Panc1 (cell line): Measurements from ENCODE around the gene COL28A1. TPM values are rescaled to one million over a fixed set of nuclear protein-coding genes. Genes with fewer than 3 reads are reported as not detected.

Source experiments
- ATAC-seq: fragments of 200-7000 bp; cut with Tn5 transposase; 2 replicates; pipeline ENCODE4 v1.9.1; 2020; ENCODE audit warnings: mild to moderate bottlenecking, moderate library complexity
- BruUV-seq: library from RNA; stranded (reverse); fragments of 400-500 nt; replicated peaks from 2 replicates; lab custom pipeline; 2021; lab: Mats Ljungman, UMichigan
- CTCF ChIA-PET: fragments of 300-600 bp; sonication (Branson Sonifier 250); formaldehyde crosslinking; loops from one replicate; lab custom pipeline; 2022; ENCODE audit warnings: antibody characterized with exemption; lab: Charles Lee
- POLR2A ChIA-PET: fragments of 300-600 bp; sonication (Branson Sonifier 250); formaldehyde crosslinking; loops from one replicate; lab custom pipeline; 2022; ENCODE audit warnings: antibody characterized with exemption; lab: Charles Lee
- DNase-seq: peaks from one replicate; pipeline ENCODE4 v3.0.0-alpha.2; 2010; ENCODE audit warnings: low read depth, low spot score
- H3K27ac ChIP-seq: 2 replicates; pipeline ENCODE4 v1.5.1; 2011; ENCODE audit warnings: mild to moderate bottlenecking, low read length, inconsistent platforms
- H3K27me3 ChIP-seq: fragments of 200-500 bp; sonication (Bioruptor generic); 2 replicates; pipeline ENCODE4 v1.6.0; 2014; ENCODE audit warnings: low read length, inconsistent platforms; ENCODE audit not compliant: control insufficient read depth, insufficient read depth
- H3K36me3 ChIP-seq: fragments of 200-500 bp; sonication (Bioruptor generic); 2 replicates; pipeline ENCODE4 v1.5.1; 2014; ENCODE audit warnings: inconsistent platforms, mild to moderate bottlenecking, low read length, moderate library complexity; ENCODE audit not compliant: control insufficient read depth, insufficient read depth
- H3K4me1 ChIP-seq: 2 replicates; pipeline ENCODE4 v1.5.1; 2011; ENCODE audit warnings: inconsistent platforms, mild to moderate bottlenecking, low read length, moderate library complexity; ENCODE audit not compliant: control insufficient read depth, insufficient read depth
- H3K4me3 ChIP-seq, 2 experiments: 2 replicates each; pipeline ENCODE4 v1.5.1; 2011 to 2012; ENCODE audit warnings: low read depth in 2 of 2, low read length in 2 of 2, mild to moderate bottlenecking in 2 of 2, inconsistent platforms in 1 of 2, moderate library complexity in 1 of 2
- H3K9me3 ChIP-seq: fragments of 200-500 bp; sonication (Bioruptor generic); 2 replicates; pipeline ENCODE4 v1.5.1; 2014; ENCODE audit warnings: low read depth, mild to moderate bottlenecking, inconsistent platforms, low read length, moderate library complexity; ENCODE audit not compliant: control insufficient read depth, insufficient read depth
- POLR2AphosphoS5 ChIP-seq: IDR thresholded peaks from 2 replicates; pipeline ENCODE4 v1.6.1; 2012; ENCODE audit warnings: mild to moderate bottlenecking, low read depth, low read length, moderate library complexity
- SIN3A ChIP-seq: IDR thresholded peaks from 2 replicates; pipeline ENCODE4 v1.6.1; 2012; ENCODE audit warnings: low read depth, mild to moderate bottlenecking, low read length, moderate library complexity, borderline replicate concordance; ENCODE audit not compliant: insufficient read depth
- TCF7L2 ChIP-seq: IDR thresholded peaks from 2 replicates; pipeline ENCODE4 v1.6.1; 2011; ENCODE audit warnings: mild to moderate bottlenecking, low read depth, low read length, inconsistent platforms
- in situ Hi-C: cut with HindIII; loops from 2 replicates; pipeline ENCODE4 v1.10.0; 2016; ENCODE audit warnings: low sequenced_read_pairs, low pct_unique_long_range_greater_than_20kb
- intact Hi-C: fragments of 100-400 bp; cut with micrococcal nuclease; formaldehyde crosslinking; loops from one replicate; pipeline ENCODE4 v1.10.0; 2022; ENCODE audit not compliant: unreplicated experiment
- total RNA-seq: library from RNA; stranded (reverse); gene quantifications from one replicate; pipeline ENCODE4 v1.2.1, GENCODE V29; 2021; ENCODE audit not compliant: unreplicated experiment
- TF ChIP-seq, protein P1 (sequence below): fragments of 450-650 bp; IDR thresholded peaks from 2 replicates; pipeline ENCODE4 v1.5.1; 2017; ENCODE audit warnings: mild to moderate bottlenecking
- TF ChIP-seq, protein P2 (sequence below), 2 experiments: IDR thresholded peaks; 2 replicates each; pipeline ENCODE4 v1.6.1; 2011 to 2012; ENCODE audit warnings: low read depth in 2 of 2, control low read depth in 1 of 2, low read length in 1 of 2, mild to moderate bottlenecking in 1 of 2, moderate library complexity in 1 of 2; ENCODE audit not compliant: insufficient read depth in 1 of 2

The COL28A1 gene
- total RNA-seq, 1 experiment from 2014 or later: not detected

DNA sequence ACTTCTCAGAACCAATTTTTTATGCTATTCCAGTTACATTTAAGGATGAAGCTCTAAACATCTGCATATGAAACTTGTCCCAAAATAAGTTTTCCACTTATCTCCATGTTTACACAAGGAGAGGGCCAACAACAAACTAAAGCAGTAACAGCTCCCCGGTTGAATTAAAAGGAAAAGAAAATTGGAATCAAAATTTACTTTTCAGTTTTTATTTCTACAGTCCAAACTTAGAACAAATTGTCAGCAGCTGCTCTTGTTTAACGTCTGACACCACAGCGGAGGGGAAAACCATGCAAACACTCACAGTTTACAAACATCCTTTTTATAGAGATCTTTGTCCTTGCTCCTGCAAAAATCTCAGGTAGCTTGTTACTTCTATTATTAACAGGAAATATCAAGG, 101.3 kb downstream of the COL28A1 start:
- intact Hi-C loops: no loop called here

DNA sequence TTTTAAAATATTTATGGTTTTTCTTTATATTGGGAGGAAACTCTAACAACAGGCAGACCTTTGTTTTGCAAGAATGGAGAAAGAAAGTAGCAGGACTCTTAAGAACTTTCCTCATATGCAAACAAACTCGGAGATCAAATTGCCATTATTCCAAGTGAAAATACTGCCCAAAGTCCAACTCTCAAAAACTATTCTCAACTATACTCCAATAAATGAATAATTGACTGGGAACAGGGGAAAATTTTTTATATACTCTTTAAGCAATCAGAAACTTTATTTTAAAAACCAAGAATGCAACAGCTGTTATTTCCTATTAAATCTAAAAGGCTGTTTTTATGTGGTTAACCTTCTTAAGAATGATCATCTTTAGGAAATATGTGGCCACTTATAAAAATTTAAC, 101.9 kb downstream of the COL28A1 start:
- no peak for ATAC-seq
- no peak overlapping the region for H3K27ac ChIP-seq
- intact Hi-C loops: no loop called here
- H3K9me3 ChIP-seq: no peaks in the 10 kb centered on the region
- in situ Hi-C loops: no loop called here
- no peak overlapping the region for H3K4me3 ChIP-seq
- H3K36me3 ChIP-seq: no peaks in the 10 kb centered on the region
- DNase-seq: no peak
- H3K4me1 ChIP-seq: no peaks in the 10 kb centered on the region
- peaks cover 4% of the 10 kb centered on the region; the same call in 1 of the 2 replicates for H3K27me3 ChIP-seq
- TF ChIP-seq, protein P1, sequence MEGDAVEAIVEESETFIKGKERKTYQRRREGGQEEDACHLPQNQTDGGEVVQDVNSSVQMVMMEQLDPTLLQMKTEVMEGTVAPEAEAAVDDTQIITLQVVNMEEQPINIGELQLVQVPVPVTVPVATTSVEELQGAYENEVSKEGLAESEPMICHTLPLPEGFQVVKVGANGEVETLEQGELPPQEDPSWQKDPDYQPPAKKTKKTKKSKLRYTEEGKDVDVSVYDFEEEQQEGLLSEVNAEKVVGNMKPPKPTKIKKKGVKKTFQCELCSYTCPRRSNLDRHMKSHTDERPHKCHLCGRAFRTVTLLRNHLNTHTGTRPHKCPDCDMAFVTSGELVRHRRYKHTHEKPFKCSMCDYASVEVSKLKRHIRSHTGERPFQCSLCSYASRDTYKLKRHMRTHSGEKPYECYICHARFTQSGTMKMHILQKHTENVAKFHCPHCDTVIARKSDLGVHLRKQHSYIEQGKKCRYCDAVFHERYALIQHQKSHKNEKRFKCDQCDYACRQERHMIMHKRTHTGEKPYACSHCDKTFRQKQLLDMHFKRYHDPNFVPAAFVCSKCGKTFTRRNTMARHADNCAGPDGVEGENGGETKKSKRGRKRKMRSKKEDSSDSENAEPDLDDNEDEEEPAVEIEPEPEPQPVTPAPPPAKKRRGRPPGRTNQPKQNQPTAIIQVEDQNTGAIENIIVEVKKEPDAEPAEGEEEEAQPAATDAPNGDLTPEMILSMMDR: no peak
- TF ChIP-seq TCF7L2 (no peak), POLR2AphosphoS5 (no peak), SIN3A (no peak)
- TF ChIP-seq, protein P2, sequence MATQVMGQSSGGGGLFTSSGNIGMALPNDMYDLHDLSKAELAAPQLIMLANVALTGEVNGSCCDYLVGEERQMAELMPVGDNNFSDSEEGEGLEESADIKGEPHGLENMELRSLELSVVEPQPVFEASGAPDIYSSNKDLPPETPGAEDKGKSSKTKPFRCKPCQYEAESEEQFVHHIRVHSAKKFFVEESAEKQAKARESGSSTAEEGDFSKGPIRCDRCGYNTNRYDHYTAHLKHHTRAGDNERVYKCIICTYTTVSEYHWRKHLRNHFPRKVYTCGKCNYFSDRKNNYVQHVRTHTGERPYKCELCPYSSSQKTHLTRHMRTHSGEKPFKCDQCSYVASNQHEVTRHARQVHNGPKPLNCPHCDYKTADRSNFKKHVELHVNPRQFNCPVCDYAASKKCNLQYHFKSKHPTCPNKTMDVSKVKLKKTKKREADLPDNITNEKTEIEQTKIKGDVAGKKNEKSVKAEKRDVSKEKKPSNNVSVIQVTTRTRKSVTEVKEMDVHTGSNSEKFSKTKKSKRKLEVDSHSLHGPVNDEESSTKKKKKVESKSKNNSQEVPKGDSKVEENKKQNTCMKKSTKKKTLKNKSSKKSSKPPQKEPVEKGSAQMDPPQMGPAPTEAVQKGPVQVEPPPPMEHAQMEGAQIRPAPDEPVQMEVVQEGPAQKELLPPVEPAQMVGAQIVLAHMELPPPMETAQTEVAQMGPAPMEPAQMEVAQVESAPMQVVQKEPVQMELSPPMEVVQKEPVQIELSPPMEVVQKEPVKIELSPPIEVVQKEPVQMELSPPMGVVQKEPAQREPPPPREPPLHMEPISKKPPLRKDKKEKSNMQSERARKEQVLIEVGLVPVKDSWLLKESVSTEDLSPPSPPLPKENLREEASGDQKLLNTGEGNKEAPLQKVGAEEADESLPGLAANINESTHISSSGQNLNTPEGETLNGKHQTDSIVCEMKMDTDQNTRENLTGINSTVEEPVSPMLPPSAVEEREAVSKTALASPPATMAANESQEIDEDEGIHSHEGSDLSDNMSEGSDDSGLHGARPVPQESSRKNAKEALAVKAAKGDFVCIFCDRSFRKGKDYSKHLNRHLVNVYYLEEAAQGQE (IDR thresholded peaks at IDR 0.05; ENCODE audit: insufficient read depth in 1 of 2, low read depth in 2 of 2, low read length in 1 of 2): no peak
- ChIA-PET POLR2A (no interaction called here), CTCF (no interaction called here)
- no TSS peak for BruUV-seq

More for the DNA sequence above, 101.3 kb downstream of the COL28A1 start:
- Histone ChIP-seq H3K4me1 (no peaks in the 10 kb centered on the region), H3K9me3 (no peaks in the 10 kb centered on the region), H3K36me3 (no peaks in the 10 kb centered on the region), H3K4me3 (no peak overlapping the region), H3K27me3 (0 out of 2 replicates have a peak, but pooled peaks cover 4% of the 10 kb centered on the region), H3K27ac (no peak overlapping the region)
- TF ChIP-seq, protein P1: no peak
- TF ChIP-seq POLR2AphosphoS5 (no peak), SIN3A (no peak)
- ATAC-seq (no peak), DNase-seq (no peak)
- ChIA-PET CTCF (no interaction called here), POLR2A (no interaction called here)
- no TSS peak for BruUV-seq
- in situ Hi-C loops: no loop called here
